ENCODE results near the gene MS4A4E.
"Not testable (repeated sequence)": the region's sequence is repeated elsewhere in the genome, so short reads cannot be mapped to it uniquely, and the experiment has no call there.

MS4A4E gene

GRCh38 chr11:60242740-60243239 lies at the start of gene MS4A4E:
Gene MS4A4E, minus strand, starts transcription at chr11:60243137. Its CDS starts 13,082 bp downstream, at chr11:60230055.
- TF ChIP-seq CTCF (IDR thresholded peaks at IDR 0.05; ENCODE audit: low read depth, low read length) = no peak
- H3K4me3 ChIP-seq (ENCODE audit: low read depth, low read length) = no peak within 1 kb of the TSS

- no peak for TF ChIP-seq CTCF (IDR thresholded peaks at IDR 0.05; ENCODE audit: low read depth, low read length)
- no peak overlapping the region for H3K4me3 ChIP-seq (ENCODE audit: low read depth, low read length)
These were observed 49.2 kb upstream of the MS4A4E start for GRCh38 chr11:60292145-60292544.

GRCh38 chr11:60288531-60288930 lies 45.6 kb upstream of the MS4A4E start:
- H3K4me3 ChIP-seq (ENCODE audit: low read depth, low read length) = no peak overlapping the region
- TF ChIP-seq CTCF (IDR thresholded peaks at IDR 0.05; ENCODE audit: low read depth, low read length) = no peak

GRCh38 chr11:60285411-60286126 lies 42.6 kb upstream of the MS4A4E start:
- not testable (repeated sequence) for H3K4me3 ChIP-seq (ENCODE audit: low read depth, low read length)

- no peak for TF ChIP-seq CTCF (IDR thresholded peaks at IDR 0.05; ENCODE audit: low read depth, low read length)
These were observed 39.3 kb upstream of the MS4A4E start for GRCh38 chr11:60282286-60282685.

GRCh38 chr11:60281485-60281884 lies 38.5 kb upstream of the MS4A4E start:
- H3K4me3 ChIP-seq (ENCODE audit: low read depth, low read length) = no peak overlapping the region
- no peak for TF ChIP-seq CTCF (IDR thresholded peaks at IDR 0.05; ENCODE audit: low read depth, low read length)

More at GRCh38 chr11:60282286-60282685, 39.3 kb upstream of the MS4A4E start:
- no peak overlapping the region for H3K4me3 ChIP-seq (ENCODE audit: low read depth, low read length)

- TF ChIP-seq CTCF (IDR thresholded peaks at IDR 0.05; ENCODE audit: low read depth, low read length) = no peak
- no peak within 1 kb of the TSS for H3K4me3 ChIP-seq (ENCODE audit: low read depth, low read length)
These were observed 37.5 kb upstream of the MS4A4E start, which contains the start of gene MS4A4A for GRCh38 chr11:60280412-60280811. Gene MS4A4A, plus strand, starts transcription at chr11:60280666. Its CDS starts 10 bp downstream, at chr11:60280676.

Measured in WI38 (cell line).